K562 (cell line): Measurements from ENCODE around the gene CEBPE.

Experiments used
- KLF16 ChIP-seq: IDR thresholded peaks from 2 replicates; pipeline ENCODE4 v1.6.1; 2016; ENCODE audit warnings: antibody characterized with exemption
- NBN ChIP-seq: fragments of 450-650 bp; IDR thresholded peaks from 2 replicates; pipeline ENCODE4 v1.6.1; 2016; ENCODE audit warnings: low read depth, mild to moderate bottlenecking
- RAD21 ChIP-seq, 2 experiments: fragments of 250-450 bp in 1 of 2; fragments of 450-650 bp in 1 of 2; sonication (Bioruptor Pico) in 1 of 2; formaldehyde crosslinking in 1 of 2; IDR thresholded peaks in 1 of 2; conservative IDR thresholded peaks in 1 of 2; 2 replicates each; pipeline versions ENCODE4 v1.4.0 to v1.8.0; 2020 to 2022; ENCODE audit warnings: mild to moderate bottlenecking in 2 of 2, moderate library complexity in 1 of 2
- SAFB ChIP-seq: fragments of 200-400 bp; formaldehyde crosslinking; IDR thresholded peaks from 2 replicates; pipeline ENCODE4 v1.6.1; 2017; ENCODE audit warnings: low read depth, low read length, borderline replicate concordance
- SIX5 ChIP-seq, 2 experiments: IDR thresholded peaks; 2 replicates each; pipeline ENCODE4 v1.6.1; 2011; ENCODE audit warnings: low read length in 2 of 2, borderline replicate concordance in 1 of 2, low read depth in 1 of 2, mild to moderate bottlenecking in 1 of 2, moderate library complexity in 1 of 2; ENCODE audit not compliant: insufficient read depth in 1 of 2
- ZBTB7A ChIP-seq: IDR thresholded peaks from 2 replicates; pipeline ENCODE4 v1.6.1; 2011; ENCODE audit warnings: low read depth, mild to moderate bottlenecking, low read length, moderate library complexity, borderline replicate concordance; ENCODE audit not compliant: control insufficient read depth
- ZNF224 ChIP-seq: sonication (generic); formaldehyde crosslinking; IDR thresholded peaks from 2 replicates; pipeline ENCODE4 v1.8.0; 2022; ENCODE audit warnings: mild to moderate bottlenecking, missing genetic modification reagents
- ZNF551 ChIP-seq: fragments of 250-450 bp; sonication (Bioruptor Pico); IDR thresholded peaks from 2 replicates; pipeline ENCODE4 v1.5.0; 2021; ENCODE audit warnings: mild to moderate bottlenecking, moderate library complexity
- TF ChIP-seq, protein P1 (sequence below): fragments of 450-650 bp; formaldehyde crosslinking; IDR thresholded peaks from 2 replicates; pipeline ENCODE4 v1.4.0; 2022; ENCODE audit warnings: missing genetic modification characterization
- TF ChIP-seq, protein P2 (sequence below), 3 experiments: IDR thresholded peaks in 2 of 3; conservative IDR thresholded peaks in 1 of 3; 2 replicates each; pipeline ENCODE4 v1.5.1; 2011 to 2012; ENCODE audit warnings: low read length in 3 of 3, mild to moderate bottlenecking in 3 of 3, control low read depth in 2 of 3, improper control_type of control experiment in 1 of 3, inconsistent platforms in 1 of 3, low read depth in 1 of 3, mixed read lengths in 1 of 3, moderate library complexity in 1 of 3; ENCODE audit not compliant: insufficient read depth in 2 of 3
- TF ChIP-seq, protein P3 (sequence below): sonication (generic); formaldehyde crosslinking; IDR thresholded peaks from 2 replicates; pipeline ENCODE4 v1.9.0; 2022; ENCODE audit warnings: mild to moderate bottlenecking, missing genetic modification reagents
- TF ChIP-seq, protein P4 (sequence below): fragments of 250-450 bp; sonication (Bioruptor Pico); IDR thresholded peaks from 2 replicates; pipeline ENCODE4 v1.8.0; 2021; ENCODE audit warnings: mild to moderate bottlenecking, moderate library complexity
- TF ChIP-seq, protein P5 (sequence below): sonication (generic); formaldehyde crosslinking; IDR thresholded peaks from 2 replicates; pipeline ENCODE4 v1.8.1; 2022; ENCODE audit warnings: missing genetic modification reagents
- TF ChIP-seq, protein P6 (sequence below): fragments of 150-350 bp; conservative IDR thresholded peaks from 2 replicates; pipeline ENCODE4 v1.6.1; 2014; ENCODE audit warnings: low read length

DNA sequence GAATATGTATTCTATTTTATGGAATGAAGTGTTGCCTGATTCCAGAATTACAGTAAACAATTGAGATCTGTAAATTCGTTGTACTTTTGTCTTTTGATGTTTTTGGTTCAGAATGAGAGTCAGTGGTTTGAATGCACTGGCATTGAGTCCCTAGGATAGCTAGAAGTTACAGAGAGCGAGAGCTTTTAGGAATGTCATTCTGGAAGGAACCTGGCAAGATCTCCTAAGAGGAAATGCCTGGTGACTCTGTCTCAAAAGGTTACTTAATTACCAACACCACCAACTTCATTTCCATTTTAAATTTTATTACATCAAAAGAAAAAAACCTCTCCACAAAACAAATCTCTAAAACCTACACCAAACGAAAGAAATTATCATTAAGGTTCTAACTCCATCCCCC lies 6.0 kb upstream of the CEBPE start:
- no peak for TF ChIP-seq SAFB
- TF ChIP-seq, protein P1, sequence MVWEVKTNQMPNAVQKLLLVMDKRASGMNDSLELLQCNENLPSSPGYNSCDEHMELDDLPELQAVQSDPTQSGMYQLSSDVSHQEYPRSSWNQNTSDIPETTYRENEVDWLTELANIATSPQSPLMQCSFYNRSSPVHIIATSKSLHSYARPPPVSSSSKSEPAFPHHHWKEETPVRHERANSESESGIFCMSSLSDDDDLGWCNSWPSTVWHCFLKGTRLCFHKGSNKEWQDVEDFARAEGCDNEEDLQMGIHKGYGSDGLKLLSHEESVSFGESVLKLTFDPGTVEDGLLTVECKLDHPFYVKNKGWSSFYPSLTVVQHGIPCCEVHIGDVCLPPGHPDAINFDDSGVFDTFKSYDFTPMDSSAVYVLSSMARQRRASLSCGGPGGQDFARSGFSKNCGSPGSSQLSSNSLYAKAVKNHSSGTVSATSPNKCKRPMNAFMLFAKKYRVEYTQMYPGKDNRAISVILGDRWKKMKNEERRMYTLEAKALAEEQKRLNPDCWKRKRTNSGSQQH = no peak
- no peak for TF ChIP-seq ZNF224
- TF ChIP-seq, protein P2, sequence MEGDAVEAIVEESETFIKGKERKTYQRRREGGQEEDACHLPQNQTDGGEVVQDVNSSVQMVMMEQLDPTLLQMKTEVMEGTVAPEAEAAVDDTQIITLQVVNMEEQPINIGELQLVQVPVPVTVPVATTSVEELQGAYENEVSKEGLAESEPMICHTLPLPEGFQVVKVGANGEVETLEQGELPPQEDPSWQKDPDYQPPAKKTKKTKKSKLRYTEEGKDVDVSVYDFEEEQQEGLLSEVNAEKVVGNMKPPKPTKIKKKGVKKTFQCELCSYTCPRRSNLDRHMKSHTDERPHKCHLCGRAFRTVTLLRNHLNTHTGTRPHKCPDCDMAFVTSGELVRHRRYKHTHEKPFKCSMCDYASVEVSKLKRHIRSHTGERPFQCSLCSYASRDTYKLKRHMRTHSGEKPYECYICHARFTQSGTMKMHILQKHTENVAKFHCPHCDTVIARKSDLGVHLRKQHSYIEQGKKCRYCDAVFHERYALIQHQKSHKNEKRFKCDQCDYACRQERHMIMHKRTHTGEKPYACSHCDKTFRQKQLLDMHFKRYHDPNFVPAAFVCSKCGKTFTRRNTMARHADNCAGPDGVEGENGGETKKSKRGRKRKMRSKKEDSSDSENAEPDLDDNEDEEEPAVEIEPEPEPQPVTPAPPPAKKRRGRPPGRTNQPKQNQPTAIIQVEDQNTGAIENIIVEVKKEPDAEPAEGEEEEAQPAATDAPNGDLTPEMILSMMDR (IDR thresholded peaks at IDR 0.05 in 2 of 3, conservative IDR thresholded peaks at IDR 0.05 in 1 of 3; ENCODE audit: insufficient read depth in 2 of 3, low read depth in 1 of 3, low read length in 3 of 3) = no peak
- TF ChIP-seq KLF16 = no peak
- no peak for TF ChIP-seq NBN
- TF ChIP-seq, protein P3, sequence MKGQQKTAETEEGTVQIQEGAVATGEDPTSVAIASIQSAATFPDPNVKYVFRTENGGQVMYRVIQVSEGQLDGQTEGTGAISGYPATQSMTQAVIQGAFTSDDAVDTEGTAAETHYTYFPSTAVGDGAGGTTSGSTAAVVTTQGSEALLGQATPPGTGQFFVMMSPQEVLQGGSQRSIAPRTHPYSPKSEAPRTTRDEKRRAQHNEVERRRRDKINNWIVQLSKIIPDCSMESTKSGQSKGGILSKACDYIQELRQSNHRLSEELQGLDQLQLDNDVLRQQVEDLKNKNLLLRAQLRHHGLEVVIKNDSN (CRISPR knock-in tag) = no peak
- TF ChIP-seq ZBTB7A = no peak
- TF ChIP-seq, protein P4, sequence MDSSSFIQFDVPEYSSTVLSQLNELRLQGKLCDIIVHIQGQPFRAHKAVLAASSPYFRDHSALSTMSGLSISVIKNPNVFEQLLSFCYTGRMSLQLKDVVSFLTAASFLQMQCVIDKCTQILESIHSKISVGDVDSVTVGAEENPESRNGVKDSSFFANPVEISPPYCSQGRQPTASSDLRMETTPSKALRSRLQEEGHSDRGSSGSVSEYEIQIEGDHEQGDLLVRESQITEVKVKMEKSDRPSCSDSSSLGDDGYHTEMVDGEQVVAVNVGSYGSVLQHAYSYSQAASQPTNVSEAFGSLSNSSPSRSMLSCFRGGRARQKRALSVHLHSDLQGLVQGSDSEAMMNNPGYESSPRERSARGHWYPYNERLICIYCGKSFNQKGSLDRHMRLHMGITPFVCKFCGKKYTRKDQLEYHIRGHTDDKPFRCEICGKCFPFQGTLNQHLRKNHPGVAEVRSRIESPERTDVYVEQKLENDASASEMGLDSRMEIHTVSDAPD (CRISPR knock-in tag) = no peak
- TF ChIP-seq, protein P5, sequence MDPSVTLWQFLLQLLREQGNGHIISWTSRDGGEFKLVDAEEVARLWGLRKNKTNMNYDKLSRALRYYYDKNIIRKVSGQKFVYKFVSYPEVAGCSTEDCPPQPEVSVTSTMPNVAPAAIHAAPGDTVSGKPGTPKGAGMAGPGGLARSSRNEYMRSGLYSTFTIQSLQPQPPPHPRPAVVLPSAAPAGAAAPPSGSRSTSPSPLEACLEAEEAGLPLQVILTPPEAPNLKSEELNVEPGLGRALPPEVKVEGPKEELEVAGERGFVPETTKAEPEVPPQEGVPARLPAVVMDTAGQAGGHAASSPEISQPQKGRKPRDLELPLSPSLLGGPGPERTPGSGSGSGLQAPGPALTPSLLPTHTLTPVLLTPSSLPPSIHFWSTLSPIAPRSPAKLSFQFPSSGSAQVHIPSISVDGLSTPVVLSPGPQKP = no peak
- TF ChIP-seq, protein P6, sequence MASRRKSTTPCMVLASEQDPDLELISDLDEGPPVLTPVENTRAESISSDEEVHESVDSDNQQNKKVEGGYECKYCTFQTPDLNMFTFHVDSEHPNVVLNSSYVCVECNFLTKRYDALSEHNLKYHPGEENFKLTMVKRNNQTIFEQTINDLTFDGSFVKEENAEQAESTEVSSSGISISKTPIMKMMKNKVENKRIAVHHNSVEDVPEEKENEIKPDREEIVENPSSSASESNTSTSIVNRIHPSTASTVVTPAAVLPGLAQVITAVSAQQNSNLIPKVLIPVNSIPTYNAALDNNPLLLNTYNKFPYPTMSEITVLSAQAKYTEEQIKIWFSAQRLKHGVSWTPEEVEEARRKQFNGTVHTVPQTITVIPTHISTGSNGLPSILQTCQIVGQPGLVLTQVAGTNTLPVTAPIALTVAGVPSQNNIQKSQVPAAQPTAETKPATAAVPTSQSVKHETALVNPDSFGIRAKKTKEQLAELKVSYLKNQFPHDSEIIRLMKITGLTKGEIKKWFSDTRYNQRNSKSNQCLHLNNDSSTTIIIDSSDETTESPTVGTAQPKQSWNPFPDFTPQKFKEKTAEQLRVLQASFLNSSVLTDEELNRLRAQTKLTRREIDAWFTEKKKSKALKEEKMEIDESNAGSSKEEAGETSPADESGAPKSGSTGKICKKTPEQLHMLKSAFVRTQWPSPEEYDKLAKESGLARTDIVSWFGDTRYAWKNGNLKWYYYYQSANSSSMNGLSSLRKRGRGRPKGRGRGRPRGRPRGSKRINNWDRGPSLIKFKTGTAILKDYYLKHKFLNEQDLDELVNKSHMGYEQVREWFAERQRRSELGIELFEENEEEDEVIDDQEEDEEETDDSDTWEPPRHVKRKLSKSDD = no peak
- TF ChIP-seq ZNF551 (CRISPR knock-in tag) = no peak
- no peak for TF ChIP-seq SIX5 (IDR thresholded peaks at IDR 0.05; ENCODE audit: borderline replicate concordance in 1 of 2, insufficient read depth in 1 of 2, low read depth in 1 of 2, low read length in 2 of 2)
- TF ChIP-seq RAD21 (CRISPR knock-in tag; conservative IDR thresholded peaks at IDR 0.05 in 1 of 2, IDR thresholded peaks at IDR 0.05 in 1 of 2) = no peak
